Body of pancreas (tissue), 4 donors: Measurements from ENCODE around the gene MRPS15. TPM values are rescaled to one million over a fixed set of nuclear protein-coding genes. Genes with fewer than 3 reads are reported as not detected.

Source experiments
- ATAC-seq: fragments of 150-250 bp; one replicate; pipeline ENCODE4 v1.9.1; 2016
- DNase-seq, 4 donors: peaks; one replicate each; pipeline ENCODE4 v3.0.0-alpha.2; 2019
- H3K27ac ChIP-seq, 4 donors: fragments of 200-600 bp; sonication (generic); 1 replicate in 3 of 4; 2 replicates in 1 of 4; pipeline versions ENCODE4 v1.5.1 to v1.6.1; 2016 to 2019; ENCODE audit warnings: mild to moderate bottlenecking in 1 of 4, mixed read lengths in 1 of 4, moderate library complexity in 1 of 4
- H3K27me3 ChIP-seq, 2 donors: fragments of 200-600 bp; sonication (generic); one replicate each; pipeline ENCODE4 v1.6.0; 2016; ENCODE audit warnings: mild to moderate bottlenecking in 1 of 2
- H3K36me3 ChIP-seq, 2 donors: fragments of 200-600 bp; sonication (generic); replicated peaks in 1 of 2; 2 replicates each; pipeline ENCODE4 v1.5.1; 2016; ENCODE audit warnings: low read depth in 2 of 2; ENCODE audit not compliant: insufficient read depth in 1 of 2
- H3K4me1 ChIP-seq: fragments of 200-600 bp; sonication (generic); one replicate; pipeline ENCODE4 v1.6.0; 2016
- H3K4me3 ChIP-seq, 2 donors: fragments of 200-600 bp; sonication (generic); 1 replicate in 1 of 2; 2 replicates in 1 of 2; pipeline ENCODE4 v1.5.1; 2016 to 2019
- H3K9me3 ChIP-seq, 3 donors: fragments of 200-600 bp; sonication (generic); 1 replicate in 2 of 3; 2 replicates in 1 of 3; pipeline ENCODE4 v1.5.1; 2016
- CTCF ChIP-seq, 7 experiments: fragments of 450-650 bp in 4 of 7; fragments of 200-600 bp in 3 of 7; sonication (generic) in 3 of 7; IDR thresholded peaks; one replicate each; pipeline ENCODE4 v1.5.1; 2016 to 2019; ENCODE audit warnings: antibody characterized with exemption in 7 of 7
- POLR2A ChIP-seq, 3 donors: fragments of 450-650 bp; IDR thresholded peaks; one replicate each; pipeline ENCODE4 v1.6.1; 2016; ENCODE audit warnings: antibody characterized with exemption in 3 of 3, mild to moderate bottlenecking in 2 of 3
- WGBS, 2 donors: methylation state at CpG; one replicate each; pipeline ENCODE4 v1.1.5; 2017; 5-methylcytosine and 5-hydroxymethylcytosine counted together
- intact Hi-C: fragments of 100-400 bp; cut with DNase I; formaldehyde crosslinking; loops from one replicate; pipeline ENCODE4 v1.15.1; 2023
- small RNA-seq: library from RNA; depleted of rRNA; stranded (forward); fragments of <200 nt; gene quantifications from one replicate; pipeline ENCODE3, GENCODE V24; 2016
- total RNA-seq, 2 donors: library from RNA; depleted of rRNA; stranded (reverse); fragments of >200 nt; gene quantifications; one replicate each; pipeline ENCODE4 v1.1.0, GENCODE V29; 2016

MRPS15 gene
- total RNA-seq, 2 donors from 2014 or later = 24.4 to 31.1 TPM

- intact Hi-C loops = no loop called here
- H3K27ac ChIP-seq = no peak overlapping the region
- ATAC-seq (no peak), DNase-seq (no peak)
- no peaks in the 10 kb centered on the region for H3K27me3 ChIP-seq
- no peak for TF ChIP-seq POLR2A (IDR thresholded peaks at IDR 0.05)
- no peak for TF ChIP-seq CTCF (IDR thresholded peaks at IDR 0.05)
- H3K9me3 ChIP-seq = no peaks in the 10 kb centered on the region
- 81 to 85% methylated on average over 2 of the region's 2 CpGs for WGBS, 2 donors
- no peaks in the 10 kb centered on the region for H3K36me3 ChIP-seq
- no peak overlapping the region for H3K4me3 ChIP-seq
- no peaks in the 10 kb centered on the region for H3K4me1 ChIP-seq
Observed at GRCh38 chr1:36408479-36408878, 55.7 kb downstream of the MRPS15 start.

DNA sequence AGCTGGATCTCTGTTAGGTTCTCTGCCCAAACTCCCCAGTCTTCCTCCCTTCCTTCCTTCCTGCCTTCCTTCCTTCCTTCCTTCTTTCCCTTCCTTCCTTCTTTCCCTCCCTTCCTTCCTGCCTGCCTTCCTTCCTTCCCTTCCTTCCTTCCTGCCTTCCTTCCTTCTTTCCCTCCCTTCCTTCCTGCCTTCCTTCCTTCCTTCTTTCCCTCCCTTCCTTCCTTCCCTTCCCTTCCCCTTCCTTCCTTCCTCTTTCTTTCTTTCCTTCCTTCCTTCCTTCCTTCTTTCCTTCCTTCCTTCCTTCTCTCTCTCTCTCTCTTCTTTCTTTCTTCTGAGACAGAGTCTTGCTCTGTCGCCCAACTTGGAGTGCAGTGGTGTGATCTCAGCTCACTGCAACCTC, 57.7 kb downstream of the MRPS15 start:
- Histone ChIP-seq H3K27ac (no peak overlapping the region), H3K27me3 (no peaks in the 10 kb centered on the region), H3K36me3 (no peaks in the 10 kb centered on the region), H3K4me1 (no peaks in the 10 kb centered on the region), H3K4me3 (no peak overlapping the region), H3K9me3 (no peaks in the 10 kb centered on the region)
- intact Hi-C loops = no loop called here
- no peak for TF ChIP-seq POLR2A (IDR thresholded peaks at IDR 0.05)
- TF ChIP-seq CTCF (IDR thresholded peaks at IDR 0.05) = no peak
- DNase-seq (no peak), ATAC-seq (no peak)
- 71 to 73% methylated on average over 1 of the region's 1 CpG for WGBS, 2 donors

Small RNA genes lying within 50 kb of the gene (small RNA-seq; reads per million reads assigned to genes)
- not detected for gene SNORA63C

Other genes starting within 250 kb of the MRPS15 start
- gene THRAP3, start 239.9 kb downstream of the MRPS15 start, total RNA-seq = 10 to 100 TPM; 27.4 to 32.2 TPM
- under 1 TPM; 0.33 to 0.52 TPM for gene SH3D21, start 158.0 kb downstream of the MRPS15 start, total RNA-seq
- 10 to 100 TPM; 32.2 to 32.3 TPM for gene EVA1B, start 140.7 kb downstream of the MRPS15 start, total RNA-seq
- 10 to 100 TPM; 25.2 to 30.3 TPM for gene STK40, start 78.5 kb downstream of the MRPS15 start, total RNA-seq
- 10 to 100 TPM; 12.2 to 21.8 TPM for gene LSM10, start 66.5 kb downstream of the MRPS15 start, total RNA-seq
- gene OSCP1, start 13.9 kb downstream of the MRPS15 start, total RNA-seq = 1 to 10 TPM; 2.0 to 3.9 TPM
- 1 to 10 TPM in 1 of 2 donors, not detected in 1; 5.2 TPM for gene CSF3R, start 18.5 kb upstream of the MRPS15 start, total RNA-seq